ENCODE results near the gene ITFG1.
"Not testable (repeated sequence)": the region's sequence is repeated elsewhere in the genome, so short reads cannot be mapped to it uniquely, and the experiment has no call there.

ITFG1 gene

DNA sequence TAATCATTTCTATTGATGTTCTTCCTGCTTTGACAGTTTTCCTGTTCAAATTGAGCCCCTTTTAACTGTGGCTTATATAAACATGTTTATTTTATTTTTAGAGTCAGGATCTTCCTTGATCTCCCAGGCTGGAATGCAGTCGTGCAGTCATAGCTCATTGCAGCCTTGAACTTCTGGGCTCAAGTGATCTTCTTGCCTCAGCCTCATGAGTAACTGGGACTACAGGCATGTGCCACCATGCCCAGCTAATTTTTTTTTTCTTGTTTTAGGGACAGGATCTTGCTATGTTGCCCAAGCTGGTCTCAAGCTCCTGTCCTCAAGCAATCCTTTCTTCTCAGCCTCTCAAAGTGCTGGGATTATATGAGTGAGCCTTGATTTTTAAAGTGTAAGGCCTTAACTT lies 14.9 kb upstream of the ITFG1 start:
- TF ChIP-seq, protein P1, sequence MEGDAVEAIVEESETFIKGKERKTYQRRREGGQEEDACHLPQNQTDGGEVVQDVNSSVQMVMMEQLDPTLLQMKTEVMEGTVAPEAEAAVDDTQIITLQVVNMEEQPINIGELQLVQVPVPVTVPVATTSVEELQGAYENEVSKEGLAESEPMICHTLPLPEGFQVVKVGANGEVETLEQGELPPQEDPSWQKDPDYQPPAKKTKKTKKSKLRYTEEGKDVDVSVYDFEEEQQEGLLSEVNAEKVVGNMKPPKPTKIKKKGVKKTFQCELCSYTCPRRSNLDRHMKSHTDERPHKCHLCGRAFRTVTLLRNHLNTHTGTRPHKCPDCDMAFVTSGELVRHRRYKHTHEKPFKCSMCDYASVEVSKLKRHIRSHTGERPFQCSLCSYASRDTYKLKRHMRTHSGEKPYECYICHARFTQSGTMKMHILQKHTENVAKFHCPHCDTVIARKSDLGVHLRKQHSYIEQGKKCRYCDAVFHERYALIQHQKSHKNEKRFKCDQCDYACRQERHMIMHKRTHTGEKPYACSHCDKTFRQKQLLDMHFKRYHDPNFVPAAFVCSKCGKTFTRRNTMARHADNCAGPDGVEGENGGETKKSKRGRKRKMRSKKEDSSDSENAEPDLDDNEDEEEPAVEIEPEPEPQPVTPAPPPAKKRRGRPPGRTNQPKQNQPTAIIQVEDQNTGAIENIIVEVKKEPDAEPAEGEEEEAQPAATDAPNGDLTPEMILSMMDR (IDR thresholded peaks at IDR 0.05; ENCODE audit: low read length, missing control alignments) = no peak
- H3K4me3 ChIP-seq (replicated peaks; ENCODE audit: low read depth, low read length) = no peak overlapping the region
- DNase-seq (ENCODE audit: low read depth) = peak; percentile 4

DNA sequence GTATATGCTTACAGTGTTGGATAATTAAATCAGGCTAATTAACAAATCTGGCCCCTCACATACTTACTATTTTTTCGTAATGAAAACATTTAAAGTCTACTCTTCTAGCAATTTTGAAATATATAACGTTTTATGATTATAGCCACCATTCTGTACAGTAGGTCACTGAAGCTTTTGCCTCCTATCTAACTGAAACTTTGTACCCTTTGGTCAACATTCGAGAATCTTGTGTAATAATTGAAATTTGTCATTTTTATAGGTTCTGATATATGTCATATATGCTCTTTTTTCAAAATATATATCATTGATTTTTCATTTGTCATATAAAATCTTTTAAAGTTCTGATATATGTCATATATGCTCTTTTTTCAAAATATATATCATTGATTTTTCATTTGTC lies 12.9 kb upstream of the ITFG1 start:
- TF ChIP-seq, protein P1 (IDR thresholded peaks at IDR 0.05; ENCODE audit: low read length, missing control alignments) = no peak
- H3K4me3 ChIP-seq (replicated peaks; ENCODE audit: low read depth, low read length) = no peak overlapping the region
- DNase-seq (ENCODE audit: low read depth) = no peak

GRCh38 chr16:47473004-47473403 lies 12.1 kb upstream of the ITFG1 start:
- H3K4me3 ChIP-seq (replicated peaks; ENCODE audit: low read depth, low read length); DNase-seq (ENCODE audit: low read depth): not testable (repeated sequence)

DNA sequence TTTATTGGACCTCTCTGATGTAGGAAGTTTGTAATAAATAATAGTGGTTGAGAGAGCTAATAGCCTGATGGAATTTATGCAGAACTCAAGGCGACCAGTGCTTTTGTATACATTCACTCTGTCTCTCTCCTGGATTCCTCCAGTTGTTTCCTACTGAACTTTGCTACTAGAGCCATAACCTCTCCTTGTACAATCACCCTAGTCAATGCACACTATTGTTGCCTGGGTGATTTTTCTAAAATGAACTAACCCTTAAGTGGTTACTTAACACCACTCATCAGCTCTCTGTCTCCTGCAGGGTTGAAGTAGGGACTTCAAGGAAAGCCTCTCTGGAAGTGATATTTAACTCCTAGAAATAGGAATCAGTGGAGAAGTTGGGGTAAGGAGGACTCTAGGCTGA lies 9.9 kb upstream of the ITFG1 start:
- DNase-seq (ENCODE audit: low read depth) = no peak
- TF ChIP-seq, protein P1 (IDR thresholded peaks at IDR 0.05; ENCODE audit: low read length, missing control alignments) = no peak
- no peak overlapping the region for H3K4me3 ChIP-seq (replicated peaks; ENCODE audit: low read depth, low read length)

DNA sequence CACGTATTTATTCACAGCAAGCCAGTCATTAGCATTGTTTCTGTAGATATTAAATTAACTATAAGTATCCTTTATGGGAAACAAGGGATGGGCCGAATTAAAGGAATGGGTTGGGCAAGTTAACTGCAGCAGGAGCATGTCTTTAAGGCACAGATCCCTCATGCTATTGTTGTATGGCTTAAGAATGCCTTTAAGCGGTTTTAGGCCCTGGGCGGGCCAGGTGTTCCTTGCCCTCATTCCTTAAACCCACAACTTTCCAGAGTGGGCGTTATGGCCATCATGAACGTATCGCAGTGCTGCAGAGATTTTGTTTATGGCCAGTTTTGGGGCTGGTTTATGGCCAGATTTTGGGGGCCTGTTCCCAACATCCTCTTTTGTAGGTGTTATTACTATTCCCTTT lies 9.3 kb upstream of the ITFG1 start:
- no peak for DNase-seq (ENCODE audit: low read depth)
- TF ChIP-seq, protein P1 (IDR thresholded peaks at IDR 0.05; ENCODE audit: low read length, missing control alignments) = no peak
- no peak overlapping the region for H3K4me3 ChIP-seq (replicated peaks; ENCODE audit: low read depth, low read length)

- DNase-seq (ENCODE audit: low read depth) = no peak
- TF ChIP-seq, protein P1 (IDR thresholded peaks at IDR 0.05; ENCODE audit: low read length, missing control alignments) = no peak
- H3K4me3 ChIP-seq (replicated peaks; ENCODE audit: low read depth, low read length) = no peak overlapping the region
These were observed 8.4 kb upstream of the ITFG1 start for GRCh38 chr16:47469227-47469626.

- DNase-seq (ENCODE audit: low read depth) = peak; percentile 43
These were observed 7.3 kb upstream of the ITFG1 start for GRCh38 chr16:47468070-47468689.

GRCh38 chr16:47467501-47467900 lies 6.6 kb upstream of the ITFG1 start:
- TF ChIP-seq, protein P1 (IDR thresholded peaks at IDR 0.05; ENCODE audit: low read length, missing control alignments) = no peak
- H3K4me3 ChIP-seq (replicated peaks; ENCODE audit: low read depth, low read length) = no peak overlapping the region
- no peak for DNase-seq (ENCODE audit: low read depth)

More at GRCh38 chr16:47468070-47468689, 7.3 kb upstream of the ITFG1 start:
- not testable (repeated sequence) for H3K4me3 ChIP-seq (replicated peaks; ENCODE audit: low read depth, low read length)

Measured in fibroblast of pulmonary artery (primary cell).